GM12878 (cell line): ENCODE results near the gene PORCN.

Source experiments
- NBN ChIP-seq: fragments of 450-650 bp; IDR thresholded peaks from 2 replicates; pipeline ENCODE4 v1.6.1; 2016
- TF ChIP-seq, protein P1 (sequence below), 3 experiments: IDR thresholded peaks in 2 of 3; conservative IDR thresholded peaks in 1 of 3; 2 replicates each; pipeline ENCODE4 v1.5.1; 2011; ENCODE audit warnings: low read depth in 3 of 3, low read length in 3 of 3, mild to moderate bottlenecking in 3 of 3, control low read depth in 2 of 3, moderate library complexity in 2 of 3, inconsistent platforms in 1 of 3, mixed read lengths in 1 of 3; ENCODE audit not compliant: control insufficient read depth in 2 of 3, insufficient read depth in 1 of 3; ENCODE audit errors: extremely low read depth in 1 of 3

DNA sequence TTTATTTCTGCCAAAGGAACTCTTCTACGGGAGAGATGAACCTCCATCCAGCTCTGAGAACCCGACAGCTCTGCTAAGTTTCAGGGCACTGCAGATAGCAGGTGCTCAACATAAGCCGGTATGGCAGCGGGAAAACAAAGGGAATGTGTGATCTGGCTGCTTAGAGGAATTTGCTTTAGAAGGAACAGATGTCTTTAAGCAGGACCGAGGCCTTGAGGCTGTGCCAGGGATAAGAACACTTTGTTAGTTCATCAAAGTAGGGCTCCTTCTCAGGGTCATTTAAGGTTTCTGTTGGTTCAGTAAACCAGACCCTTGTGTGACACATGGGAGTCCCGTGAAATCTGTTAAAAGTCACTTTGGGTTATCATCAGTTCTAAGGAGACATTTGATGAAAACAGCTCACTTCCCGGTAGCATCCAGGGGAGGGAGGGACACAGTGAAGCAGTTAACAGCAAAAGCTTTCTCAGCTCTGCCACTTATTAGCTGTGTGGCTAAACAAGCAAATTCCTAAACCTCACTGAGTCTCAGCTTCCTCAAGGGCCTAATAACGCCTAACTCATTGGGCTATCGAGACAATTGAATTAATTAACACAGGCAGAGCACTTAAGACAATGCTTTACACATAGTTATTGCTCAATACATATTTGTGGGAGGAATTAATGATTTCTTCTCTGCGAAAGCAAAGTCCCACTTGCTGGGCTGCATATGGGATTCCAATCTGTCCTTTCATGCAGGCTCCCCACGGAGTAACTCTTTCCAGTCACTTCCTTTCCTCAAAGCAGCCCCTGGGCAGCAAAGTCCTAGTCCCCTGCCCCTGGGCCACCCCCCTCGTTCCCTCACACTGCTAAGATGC lies 35.7 kb upstream of the PORCN start:
- no peak for TF ChIP-seq NBN
- TF ChIP-seq, protein P1, sequence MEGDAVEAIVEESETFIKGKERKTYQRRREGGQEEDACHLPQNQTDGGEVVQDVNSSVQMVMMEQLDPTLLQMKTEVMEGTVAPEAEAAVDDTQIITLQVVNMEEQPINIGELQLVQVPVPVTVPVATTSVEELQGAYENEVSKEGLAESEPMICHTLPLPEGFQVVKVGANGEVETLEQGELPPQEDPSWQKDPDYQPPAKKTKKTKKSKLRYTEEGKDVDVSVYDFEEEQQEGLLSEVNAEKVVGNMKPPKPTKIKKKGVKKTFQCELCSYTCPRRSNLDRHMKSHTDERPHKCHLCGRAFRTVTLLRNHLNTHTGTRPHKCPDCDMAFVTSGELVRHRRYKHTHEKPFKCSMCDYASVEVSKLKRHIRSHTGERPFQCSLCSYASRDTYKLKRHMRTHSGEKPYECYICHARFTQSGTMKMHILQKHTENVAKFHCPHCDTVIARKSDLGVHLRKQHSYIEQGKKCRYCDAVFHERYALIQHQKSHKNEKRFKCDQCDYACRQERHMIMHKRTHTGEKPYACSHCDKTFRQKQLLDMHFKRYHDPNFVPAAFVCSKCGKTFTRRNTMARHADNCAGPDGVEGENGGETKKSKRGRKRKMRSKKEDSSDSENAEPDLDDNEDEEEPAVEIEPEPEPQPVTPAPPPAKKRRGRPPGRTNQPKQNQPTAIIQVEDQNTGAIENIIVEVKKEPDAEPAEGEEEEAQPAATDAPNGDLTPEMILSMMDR (IDR thresholded peaks at IDR 0.05 in 2 of 3, conservative IDR thresholded peaks at IDR 0.05 in 1 of 3; ENCODE audit: control insufficient read depth in 2 of 3, extremely low read depth in 1 of 3, insufficient read depth in 1 of 3, low read depth in 3 of 3, low read length in 3 of 3), result no peak
